ACC112 (cell line): Measurements from ENCODE around the gene COG4.
"Not testable (repeated sequence)": the region's sequence is repeated elsewhere in the genome, so short reads cannot be mapped to it uniquely, and the experiment has no call there.

Experiments used
- H2AFZ ChIP-seq: fragments of 200-600 bp; sonication (generic); one replicate; pipeline ENCODE4 v1.6.0; 2017; ENCODE audit warnings: antibody characterized with exemption, low read length; ENCODE audit not compliant: unreplicated experiment
- H3K27ac ChIP-seq: fragments of 200-600 bp; sonication (generic); 2 replicates; pipeline ENCODE4 v1.5.1; 2014; ENCODE audit warnings: low read depth, mild to moderate bottlenecking, antibody characterized with exemption, low read length, moderate library complexity
- H3K27me3 ChIP-seq: fragments of 200-600 bp; sonication (generic); 2 replicates; pipeline ENCODE4 v1.6.1; 2014; ENCODE audit warnings: mild to moderate bottlenecking, antibody characterized with exemption, low read length, moderate library complexity, mixed read lengths; ENCODE audit not compliant: insufficient read depth
- H3K36me3 ChIP-seq: fragments of 200-600 bp; sonication (generic); 2 replicates; pipeline ENCODE4 v1.6.1; 2016; ENCODE audit warnings: mild to moderate bottlenecking, antibody characterized with exemption, low read length, moderate library complexity, mixed read lengths; ENCODE audit not compliant: insufficient read depth
- H3K4me1 ChIP-seq: fragments of 200-600 bp; sonication (generic); one replicate; pipeline ENCODE4 v1.6.1; 2016; ENCODE audit warnings: low read length, mixed read lengths; ENCODE audit not compliant: insufficient read depth, unreplicated experiment, control insufficient read depth
- H3K4me3 ChIP-seq: fragments of 200-600 bp; sonication (generic); 2 replicates; pipeline ENCODE4 v1.5.1; 2014; ENCODE audit warnings: mild to moderate bottlenecking, low read depth, low read length
- H3K79me2 ChIP-seq: fragments of 200-600 bp; sonication (generic); one replicate; pipeline ENCODE4 v1.6.0; 2016; ENCODE audit warnings: low read length; ENCODE audit not compliant: control insufficient read depth, unreplicated experiment, insufficient read depth

The COG4 gene

DNA sequence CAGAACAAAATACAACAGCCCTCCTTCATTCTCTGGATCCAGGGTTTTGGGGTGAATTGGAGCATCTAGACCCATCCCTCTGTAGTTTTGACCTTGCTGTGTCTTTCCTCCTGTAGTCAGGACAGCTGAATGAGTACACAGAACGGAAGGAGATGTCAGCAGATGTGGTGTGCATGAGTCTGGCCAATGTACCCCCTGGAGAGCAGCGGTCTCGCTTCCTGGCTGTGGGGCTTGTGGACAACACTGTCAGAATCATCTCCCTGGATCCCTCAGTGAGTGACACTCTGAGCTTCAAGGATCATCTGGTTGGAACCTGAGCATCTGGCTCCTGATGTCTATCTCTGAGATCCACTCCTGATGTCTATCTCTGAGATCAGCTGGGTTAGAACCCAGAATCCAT, 32.7 kb upstream of the COG4 start:
- H3K27me3 ChIP-seq: no peaks in the 10 kb centered on the region
- H3K79me2 ChIP-seq: peaks cover 54% of the 10 kb centered on the region
- peaks cover 60% of the 10 kb centered on the region for H3K36me3 ChIP-seq
- H3K4me3 ChIP-seq: no peak overlapping the region
- H3K27ac ChIP-seq: no peak overlapping the region
- peaks cover 27% of the 10 kb centered on the region for H3K4me1 ChIP-seq
- no peak overlapping the region for H2AFZ ChIP-seq

DNA sequence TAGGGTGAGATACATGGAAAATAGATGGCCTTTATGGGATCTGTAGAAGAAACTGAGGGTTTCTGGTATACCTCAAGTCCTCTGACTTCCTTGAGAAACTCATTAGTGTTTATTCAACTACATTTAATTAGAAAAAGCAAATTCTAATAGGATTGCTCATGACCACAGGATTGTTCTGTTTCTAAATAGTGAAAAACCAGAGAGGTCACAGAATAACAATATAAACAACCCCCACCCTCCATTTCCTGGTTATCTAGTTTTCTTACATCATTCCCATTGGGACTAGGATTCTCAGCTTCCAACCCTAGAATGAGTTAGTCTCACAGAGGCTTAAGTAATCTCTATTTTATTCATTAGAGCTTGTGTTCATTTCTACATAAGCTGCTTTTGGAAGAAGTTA, 30.3 kb upstream of the COG4 start:
- H3K27me3 ChIP-seq: no peaks in the 10 kb centered on the region
- peaks cover 67% of the 10 kb centered on the region for H3K36me3 ChIP-seq
- H3K79me2 ChIP-seq: peaks cover 72% of the 10 kb centered on the region
- 0 out of 2 replicates have a peak overlapping the region, but pooled peaks have one; percentile 6 for H3K4me3 ChIP-seq
- no peak overlapping the region for H2AFZ ChIP-seq
- peaks cover 27% of the 10 kb centered on the region for H3K4me1 ChIP-seq
- peak overlapping the region; percentile 87 for H3K27ac ChIP-seq

DNA sequence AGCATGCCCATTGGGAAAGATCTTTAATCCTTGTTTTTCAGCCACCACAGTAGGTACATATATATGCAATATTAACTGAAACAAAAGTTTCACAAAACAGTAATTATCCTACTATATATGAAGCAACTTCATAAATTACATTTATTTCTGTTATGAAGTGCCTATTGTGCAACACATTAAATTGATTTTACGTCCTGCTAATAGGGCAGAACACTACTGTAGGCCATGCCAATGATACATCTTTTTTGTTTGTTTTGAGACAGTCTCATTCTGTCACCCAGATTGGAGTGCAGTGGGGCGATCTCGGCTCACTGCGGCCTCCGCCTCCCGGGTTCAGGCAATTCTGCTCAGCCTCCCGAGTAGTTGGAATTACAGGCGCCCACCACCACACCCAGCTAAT, 29.3 kb upstream of the COG4 start:
- H3K36me3 ChIP-seq: peaks cover 70% of the 10 kb centered on the region
- no peak overlapping the region for H2AFZ ChIP-seq
- H3K27me3 ChIP-seq: no peaks in the 10 kb centered on the region
- H3K4me1 ChIP-seq: peaks cover 27% of the 10 kb centered on the region
- no peak overlapping the region for H3K4me3 ChIP-seq
- peak overlapping the region; percentile 87 for H3K27ac ChIP-seq
- H3K79me2 ChIP-seq: peaks cover 77% of the 10 kb centered on the region

DNA sequence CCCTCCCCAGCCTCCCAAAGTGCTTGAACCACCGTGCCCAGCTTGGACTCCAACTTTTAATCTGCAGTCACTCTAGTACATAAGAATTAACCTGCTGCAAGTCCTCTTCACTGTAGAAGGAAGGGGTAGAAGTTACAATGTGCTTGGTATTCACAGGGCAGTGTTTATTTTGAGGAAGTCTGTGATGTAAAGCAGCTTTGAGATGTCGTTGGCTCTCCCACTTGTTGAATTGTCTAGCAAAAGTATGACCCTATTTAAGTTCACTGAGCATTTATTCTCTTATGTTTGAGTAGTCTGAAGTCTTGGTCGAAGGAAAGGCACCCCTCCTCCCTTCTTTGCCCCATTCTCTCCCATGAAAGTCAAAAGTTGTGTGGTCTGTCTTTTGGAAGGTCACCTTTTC, 28.4 kb upstream of the COG4 start:
- Histone ChIP-seq H2AFZ (no peak overlapping the region), H3K27ac (peak overlapping the region; percentile 87), H3K4me3 (no peak overlapping the region), H3K27me3 (no peaks in the 10 kb centered on the region), H3K79me2 (peaks cover 76% of the 10 kb centered on the region), H3K4me1 (peaks cover 27% of the 10 kb centered on the region), H3K36me3 (peaks cover 61% of the 10 kb centered on the region)

DNA sequence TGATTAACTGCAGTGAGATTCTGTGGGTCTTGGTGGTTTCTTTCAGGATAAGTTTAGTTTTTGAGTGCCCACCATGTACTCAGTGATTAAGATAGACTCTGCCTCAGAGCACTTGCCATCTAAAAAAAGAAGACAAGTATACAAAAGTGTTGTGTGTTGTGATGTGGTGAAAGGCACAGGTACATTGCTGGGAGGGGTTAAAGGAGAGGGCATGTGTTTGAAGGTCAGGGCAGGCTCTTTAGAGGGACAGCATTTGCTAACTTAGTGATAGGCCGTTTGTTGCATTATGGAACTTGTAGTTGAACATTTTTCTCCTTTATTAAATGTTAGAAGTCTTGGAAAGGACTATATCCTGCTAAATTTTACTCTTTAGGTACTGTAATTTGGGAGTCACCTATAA, 26.7 kb upstream of the COG4 start:
- peaks cover 73% of the 10 kb centered on the region for H3K79me2 ChIP-seq
- H3K36me3 ChIP-seq: peaks cover 58% of the 10 kb centered on the region
- no peak overlapping the region for H3K4me3 ChIP-seq
- H3K27ac ChIP-seq: 0 out of 2 replicates have a peak overlapping the region, but pooled peaks have one; percentile 8
- H2AFZ ChIP-seq: no peak overlapping the region
- peaks cover 27% of the 10 kb centered on the region for H3K4me1 ChIP-seq
- no peaks in the 10 kb centered on the region for H3K27me3 ChIP-seq

DNA sequence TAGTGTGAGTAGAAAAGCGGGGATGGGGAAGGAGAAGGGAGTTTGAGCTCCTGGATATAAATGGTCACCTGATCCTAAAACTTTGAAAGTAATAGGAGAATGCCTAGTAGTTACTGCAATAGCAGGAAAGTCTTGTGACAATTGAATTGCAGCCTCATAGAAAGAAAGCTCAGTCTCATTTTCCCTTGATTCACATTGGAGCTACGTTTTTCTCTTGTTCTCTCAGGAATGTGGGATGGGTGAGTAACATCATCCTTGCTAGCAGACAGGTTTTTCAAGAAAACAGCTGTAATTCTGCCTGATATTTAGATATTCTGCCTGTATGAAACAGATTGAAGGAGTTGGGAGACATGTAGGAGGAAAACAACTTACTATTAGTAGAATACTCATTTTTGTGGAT, 25.6 kb upstream of the COG4 start:
- Histone ChIP-seq H3K79me2 (peaks cover 71% of the 10 kb centered on the region), H3K36me3 (peaks cover 57% of the 10 kb centered on the region), H3K4me1 (peaks cover 20% of the 10 kb centered on the region), H3K4me3 (no peak overlapping the region), H3K27me3 (no peaks in the 10 kb centered on the region), H2AFZ (no peak overlapping the region), H3K27ac (no peak overlapping the region)

DNA sequence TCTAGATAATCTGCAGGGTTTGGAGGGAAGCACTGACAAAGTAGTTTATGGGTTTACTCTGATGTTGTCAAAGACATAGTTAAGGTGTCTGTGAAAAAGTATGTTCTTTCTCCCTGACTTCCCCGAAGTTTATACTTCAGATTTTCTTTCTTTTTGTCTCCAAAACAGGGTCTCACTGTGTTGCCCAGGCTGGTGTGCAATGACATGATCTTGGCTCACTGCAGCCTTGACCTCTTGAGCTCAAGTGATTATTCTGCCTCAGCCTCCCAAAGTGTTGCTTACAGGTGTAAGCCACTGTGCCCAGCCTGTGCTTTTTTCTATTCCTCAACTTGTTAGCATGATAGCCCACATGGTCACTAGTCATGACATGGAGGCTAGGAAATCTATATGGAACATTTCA, 21.2 kb upstream of the COG4 start:
- no peak overlapping the region for H3K27ac ChIP-seq
- H3K4me1 ChIP-seq: no peaks in the 10 kb centered on the region
- H3K27me3 ChIP-seq: no peaks in the 10 kb centered on the region
- H2AFZ ChIP-seq: no peak overlapping the region
- peaks cover 58% of the 10 kb centered on the region for H3K36me3 ChIP-seq
- peaks cover 67% of the 10 kb centered on the region for H3K79me2 ChIP-seq
- H3K4me3 ChIP-seq: no peak overlapping the region

DNA sequence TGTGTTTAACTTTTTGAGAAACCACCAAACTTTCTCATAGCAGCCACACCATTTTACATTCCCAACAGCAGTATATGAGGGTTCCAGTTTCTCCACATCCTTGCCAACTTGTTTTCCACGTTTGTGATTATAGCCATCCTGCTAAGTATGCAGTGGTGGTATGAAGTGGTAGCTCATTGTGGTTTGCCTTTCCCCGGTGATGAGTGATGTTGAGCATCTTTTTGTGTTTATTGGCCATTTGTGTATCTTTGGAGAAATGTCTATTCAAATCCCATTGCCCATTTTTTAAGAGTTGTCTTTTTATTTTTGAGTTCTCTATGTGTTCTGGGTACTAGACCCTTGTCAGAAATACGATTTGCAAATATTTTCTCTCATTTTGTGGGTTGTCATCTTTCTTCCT, 17.6 kb upstream of the COG4 start:
- Histone ChIP-seq H3K27me3 (no peaks in the 10 kb centered on the region), H3K36me3 (peaks cover 60% of the 10 kb centered on the region), H3K27ac (no peak overlapping the region), H2AFZ (no peak overlapping the region), H3K4me3 (no peak overlapping the region), H3K79me2 (peaks cover 71% of the 10 kb centered on the region), H3K4me1 (no peaks in the 10 kb centered on the region)

DNA sequence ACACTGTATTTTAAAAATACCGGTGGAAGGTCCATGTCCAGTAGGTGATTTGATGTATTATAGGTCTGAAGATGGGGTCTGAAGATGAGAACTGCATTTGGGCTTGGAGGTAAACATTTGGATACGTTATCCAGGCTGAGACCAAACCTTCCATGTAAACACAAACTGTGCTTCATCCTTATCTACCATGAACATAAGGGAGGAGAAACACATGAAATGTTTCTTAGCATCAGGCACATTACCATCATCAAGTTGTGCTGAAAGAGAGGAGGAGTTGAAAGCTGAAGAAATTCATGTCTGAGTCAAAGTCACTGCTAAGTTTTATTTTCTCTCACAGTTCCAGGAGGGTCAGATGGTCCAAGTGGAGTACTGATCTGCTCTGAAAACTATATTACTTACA, 11.6 kb upstream of the COG4 start:
- H3K27me3 ChIP-seq: no peaks in the 10 kb centered on the region
- H3K4me1 ChIP-seq: no peaks in the 10 kb centered on the region
- H3K27ac ChIP-seq: no peak overlapping the region
- no peak overlapping the region for H2AFZ ChIP-seq
- H3K36me3 ChIP-seq: peaks cover 54% of the 10 kb centered on the region
- H3K79me2 ChIP-seq: peaks cover 84% of the 10 kb centered on the region
- no peak overlapping the region for H3K4me3 ChIP-seq

DNA sequence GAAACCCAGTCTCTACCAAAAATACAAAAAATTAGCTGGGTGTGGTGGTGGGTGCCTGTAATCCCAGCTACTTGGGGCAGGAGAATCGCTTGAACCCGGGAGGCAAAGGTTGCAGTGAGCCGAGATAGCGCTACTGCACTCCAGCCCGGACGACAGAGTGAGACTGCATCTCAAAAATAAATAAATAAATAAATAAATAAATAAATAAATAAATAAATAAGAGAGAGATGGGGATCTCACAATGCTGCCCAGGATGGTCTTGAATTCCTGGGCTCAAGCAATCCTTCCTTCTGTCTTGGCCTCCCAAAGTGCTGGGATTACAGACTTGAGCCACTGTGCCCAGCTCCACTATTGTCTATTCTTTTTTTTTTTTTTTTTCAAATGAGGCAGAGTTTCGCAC, 6.6 kb upstream of the COG4 start:
- Histone ChIP-seq H3K36me3 (peaks cover 49% of the 10 kb centered on the region), H3K4me1 (peaks cover 23% of the 10 kb centered on the region), H3K79me2 (peaks cover 83% of the 10 kb centered on the region)
- H3K27me3 ChIP-seq, H2AFZ ChIP-seq, H3K27ac ChIP-seq, H3K4me3 ChIP-seq: not testable (repeated sequence)

DNA sequence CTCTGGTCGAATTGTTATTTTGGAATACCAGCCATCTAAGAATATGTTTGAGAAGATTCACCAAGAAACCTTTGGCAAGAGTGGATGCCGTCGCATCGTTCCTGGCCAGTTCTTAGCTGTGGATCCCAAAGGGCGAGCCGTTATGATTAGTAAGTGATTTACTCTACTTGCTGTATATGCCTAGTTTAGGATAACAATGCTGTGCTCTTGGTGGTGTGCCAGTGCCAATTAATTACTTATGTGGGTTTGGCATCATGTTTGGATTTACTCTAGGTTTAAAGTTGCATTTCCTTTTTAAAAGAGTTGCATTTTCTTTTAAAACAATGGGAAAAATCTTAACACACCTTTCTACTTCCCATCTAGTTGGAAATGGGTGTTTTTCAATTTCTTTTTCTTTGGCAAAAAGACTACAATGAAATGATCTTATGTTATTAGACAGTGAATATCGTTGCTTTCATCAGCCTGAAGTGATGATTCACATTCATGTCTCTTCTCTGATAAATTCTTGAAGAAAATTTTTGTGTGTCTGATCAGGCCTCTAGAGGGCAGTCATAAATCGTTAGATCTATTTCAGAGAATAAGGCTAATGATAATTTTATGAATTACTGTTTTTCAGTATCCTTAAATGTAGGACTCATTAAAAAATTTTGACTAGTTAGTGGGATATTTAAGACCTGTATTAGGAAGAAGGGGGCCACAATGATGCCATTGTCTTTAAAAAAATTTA, 5.9 kb upstream of the COG4 start:
- Histone ChIP-seq H3K27me3 (no peaks in the 10 kb centered on the region), H3K27ac (peak overlapping the region; percentile 64), H3K4me1 (peaks cover 23% of the 10 kb centered on the region), H2AFZ (no peak overlapping the region), H3K79me2 (peaks cover 86% of the 10 kb centered on the region), H3K4me3 (peak overlapping the region; percentile 23), H3K36me3 (peaks cover 49% of the 10 kb centered on the region)
